NOMO-1 treated with dmso at 0.1 percent for 144 hours (cell line): ENCODE measurements around the gene SH3BP1.

ENCODE experiments used
- DNase-seq: peaks from one replicate; lab custom pipeline; 2025; ENCODE audit not compliant: unreplicated experiment; lab: John Stamatoyannopoulos, UW

SH3BP1 gene

DNA sequence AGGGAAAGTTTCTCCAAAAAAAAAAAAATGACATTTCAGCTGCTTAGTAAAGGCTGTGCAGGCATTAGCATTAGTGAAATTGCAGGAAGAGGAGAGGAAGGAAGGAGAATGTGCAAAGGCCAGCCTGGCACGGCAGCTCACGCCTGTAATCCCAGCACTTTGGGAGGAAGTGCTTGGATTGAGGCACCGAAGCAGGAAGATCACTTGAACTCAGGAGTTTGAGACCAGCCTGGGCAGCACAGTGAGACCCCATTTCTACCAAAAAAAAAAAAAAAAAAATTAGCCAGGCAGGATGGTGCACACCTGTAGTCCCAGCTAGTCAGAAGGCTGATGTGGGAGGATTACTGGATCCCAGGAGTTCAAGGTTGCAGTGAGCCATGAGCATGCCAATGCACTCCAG, 65.2 kb downstream of the SH3BP1 start:
- DNase-seq: no peak

- no peak for DNase-seq
These were observed 65.7 kb downstream of the SH3BP1 start for GRCh38 chr22:37705205-37705604.
